ENCODE results near the gene LRRC3C.
A peak's percentile ranks its signal among the peaks of the same experiment; 100 is the strongest.

The LRRC3C gene

GRCh38 chr17:39929646-39930407, 2.3 kb downstream of the LRRC3C start:
- DNase-seq (ENCODE audit: low read depth): no peak
- TF ChIP-seq, protein P1, sequence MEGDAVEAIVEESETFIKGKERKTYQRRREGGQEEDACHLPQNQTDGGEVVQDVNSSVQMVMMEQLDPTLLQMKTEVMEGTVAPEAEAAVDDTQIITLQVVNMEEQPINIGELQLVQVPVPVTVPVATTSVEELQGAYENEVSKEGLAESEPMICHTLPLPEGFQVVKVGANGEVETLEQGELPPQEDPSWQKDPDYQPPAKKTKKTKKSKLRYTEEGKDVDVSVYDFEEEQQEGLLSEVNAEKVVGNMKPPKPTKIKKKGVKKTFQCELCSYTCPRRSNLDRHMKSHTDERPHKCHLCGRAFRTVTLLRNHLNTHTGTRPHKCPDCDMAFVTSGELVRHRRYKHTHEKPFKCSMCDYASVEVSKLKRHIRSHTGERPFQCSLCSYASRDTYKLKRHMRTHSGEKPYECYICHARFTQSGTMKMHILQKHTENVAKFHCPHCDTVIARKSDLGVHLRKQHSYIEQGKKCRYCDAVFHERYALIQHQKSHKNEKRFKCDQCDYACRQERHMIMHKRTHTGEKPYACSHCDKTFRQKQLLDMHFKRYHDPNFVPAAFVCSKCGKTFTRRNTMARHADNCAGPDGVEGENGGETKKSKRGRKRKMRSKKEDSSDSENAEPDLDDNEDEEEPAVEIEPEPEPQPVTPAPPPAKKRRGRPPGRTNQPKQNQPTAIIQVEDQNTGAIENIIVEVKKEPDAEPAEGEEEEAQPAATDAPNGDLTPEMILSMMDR (IDR thresholded peaks at IDR 0.05; ENCODE audit: control insufficient read depth, extremely low read depth, insufficient read depth): no peak
- no peak overlapping the region for H3K4me3 ChIP-seq (ENCODE audit: low read depth, low read length)

GRCh38 chr17:39933912-39934311, 6.4 kb downstream of the LRRC3C start:
- DNase-seq (ENCODE audit: low read depth): no peak
- TF ChIP-seq, protein P1 (IDR thresholded peaks at IDR 0.05; ENCODE audit: control insufficient read depth, extremely low read depth, insufficient read depth): no peak
- no peak overlapping the region for H3K4me3 ChIP-seq (ENCODE audit: low read depth, low read length)

GRCh38 chr17:39934324-39934723, 6.8 kb downstream of the LRRC3C start:
- H3K4me3 ChIP-seq (ENCODE audit: low read depth, low read length): no peak overlapping the region
- peak; percentile 13 for DNase-seq (ENCODE audit: low read depth)
- TF ChIP-seq, protein P1 (IDR thresholded peaks at IDR 0.05; ENCODE audit: control insufficient read depth, extremely low read depth, insufficient read depth): no peak

DNA sequence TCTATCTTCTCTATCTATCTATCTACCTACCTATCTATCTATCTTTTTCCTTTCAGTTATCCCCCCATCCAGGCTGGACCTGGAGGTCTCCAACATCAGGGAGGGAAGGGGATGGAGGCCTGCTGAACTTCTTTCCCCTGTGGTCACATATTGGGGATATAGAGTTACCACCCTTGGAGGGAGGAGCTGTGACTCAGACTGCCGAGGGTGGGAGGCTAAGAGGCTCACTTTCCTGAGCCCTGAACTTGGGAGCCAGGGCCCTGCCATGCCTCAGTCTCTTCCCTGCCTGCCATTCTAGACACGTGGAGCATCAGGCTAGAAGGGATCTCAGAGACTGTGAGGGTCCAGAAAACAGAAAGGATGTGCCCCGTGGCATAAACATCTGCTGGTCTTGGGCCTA, 8.4 kb downstream of the LRRC3C start:
- TF ChIP-seq, protein P1 (IDR thresholded peaks at IDR 0.05; ENCODE audit: control insufficient read depth, extremely low read depth, insufficient read depth): no peak

GRCh38 chr17:39937447-39937846, 9.9 kb downstream of the LRRC3C start:
- TF ChIP-seq, protein P1 (IDR thresholded peaks at IDR 0.05; ENCODE audit: control insufficient read depth, extremely low read depth, insufficient read depth): no peak
- no peak for DNase-seq (ENCODE audit: low read depth)
- H3K4me3 ChIP-seq (ENCODE audit: low read depth, low read length): no peak overlapping the region

More for the DNA sequence above, 8.4 kb downstream of the LRRC3C start:
- no peak for DNase-seq (ENCODE audit: low read depth)
- H3K4me3 ChIP-seq (ENCODE audit: low read depth, low read length): no peak overlapping the region

DNA sequence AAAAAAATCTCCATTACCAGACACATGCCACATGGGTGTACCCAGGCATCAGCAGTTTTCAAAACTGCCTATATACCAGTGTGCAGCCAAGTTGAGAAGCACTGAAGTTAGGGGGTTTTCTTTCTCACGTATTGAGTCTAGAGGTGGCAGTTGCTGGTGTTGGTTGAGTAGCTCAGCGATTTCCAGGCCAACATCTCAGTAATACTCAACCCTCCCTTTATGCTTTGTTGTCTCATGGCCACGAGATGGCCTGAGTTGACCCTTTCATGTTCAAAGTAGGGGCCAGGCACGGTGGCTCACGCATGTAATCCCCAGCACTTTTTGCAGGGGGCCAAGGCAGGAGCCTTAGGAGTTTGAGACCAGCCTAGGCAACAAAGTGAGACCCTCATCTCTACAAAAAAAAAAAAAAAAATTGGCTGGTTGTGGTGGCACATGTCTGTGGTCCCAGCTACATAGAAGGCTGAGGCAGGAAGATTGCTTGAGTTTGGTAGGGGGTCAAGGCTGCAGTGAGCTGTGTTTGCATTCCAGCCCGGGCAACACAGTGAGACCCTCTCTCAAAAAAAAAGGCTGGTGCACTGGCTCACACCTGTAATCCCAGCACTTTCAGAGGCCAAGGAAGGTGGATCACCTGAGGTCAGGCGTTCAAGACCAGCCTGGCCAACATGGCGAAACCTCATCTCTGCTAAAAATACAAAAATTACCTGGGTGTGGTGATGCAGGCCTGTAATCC, 10.8 kb downstream of the LRRC3C start:
- TF ChIP-seq, protein P1 (IDR thresholded peaks at IDR 0.05; ENCODE audit: control insufficient read depth, extremely low read depth, insufficient read depth): no peak
- no peak for DNase-seq (ENCODE audit: low read depth)
- no peak overlapping the region for H3K4me3 ChIP-seq (ENCODE audit: low read depth, low read length)
